GM12878 (cell line): ENCODE data around the gene MAP2K7.

Experiments
- BRCA1 ChIP-seq: IDR thresholded peaks from 2 replicates; pipeline ENCODE4 v1.6.1; 2011; ENCODE audit warnings: low read depth, low read length, improper control_type of control experiment
- CEBPB ChIP-seq, 2 experiments: fragments of 150-350 bp in 1 of 2; IDR thresholded peaks; 2 replicates each; pipeline ENCODE4 v1.6.1; 2012 to 2014; ENCODE audit warnings: low read depth in 2 of 2, low read length in 2 of 2, borderline replicate concordance in 1 of 2, inconsistent platforms in 1 of 2
- HDAC2 ChIP-seq: fragments of 200-600 bp; sonication (generic); IDR thresholded peaks from 2 replicates; pipeline ENCODE4 v1.6.1; 2017
- MEF2B ChIP-seq: fragments of 450-650 bp; IDR thresholded peaks from 2 replicates; pipeline ENCODE4 v1.6.1; 2018; ENCODE audit warnings: mild to moderate bottlenecking, moderate library complexity; ENCODE audit not compliant: partially characterized antibody, poor library complexity, severe bottlenecking
- RELA ChIP-seq: fragments of 450-650 bp; IDR thresholded peaks from 2 replicates; pipeline ENCODE4 v1.8.0; 2014; ENCODE audit warnings: borderline replicate concordance; ENCODE audit not compliant: partially characterized antibody
- SIN3A ChIP-seq: IDR thresholded peaks from 2 replicates; pipeline ENCODE4 v1.6.1; 2012; ENCODE audit warnings: low read depth, low read length, improper control_type of control experiment
- TBL1XR1 ChIP-seq: IDR thresholded peaks from 2 replicates; pipeline ENCODE4 v1.6.1; 2012; ENCODE audit warnings: low read depth, low read length, improper control_type of control experiment
- TF ChIP-seq, protein P1 (sequence below): fragments of 450-650 bp; IDR thresholded peaks from 2 replicates; pipeline ENCODE4 v1.6.1; 2016; ENCODE audit warnings: mild to moderate bottlenecking
- TF ChIP-seq, protein P2 (sequence below): IDR thresholded peaks from 2 replicates; pipeline ENCODE4 v1.6.1; 2011; ENCODE audit warnings: low read depth, low read length, improper control_type of control experiment, borderline replicate concordance

DNA sequence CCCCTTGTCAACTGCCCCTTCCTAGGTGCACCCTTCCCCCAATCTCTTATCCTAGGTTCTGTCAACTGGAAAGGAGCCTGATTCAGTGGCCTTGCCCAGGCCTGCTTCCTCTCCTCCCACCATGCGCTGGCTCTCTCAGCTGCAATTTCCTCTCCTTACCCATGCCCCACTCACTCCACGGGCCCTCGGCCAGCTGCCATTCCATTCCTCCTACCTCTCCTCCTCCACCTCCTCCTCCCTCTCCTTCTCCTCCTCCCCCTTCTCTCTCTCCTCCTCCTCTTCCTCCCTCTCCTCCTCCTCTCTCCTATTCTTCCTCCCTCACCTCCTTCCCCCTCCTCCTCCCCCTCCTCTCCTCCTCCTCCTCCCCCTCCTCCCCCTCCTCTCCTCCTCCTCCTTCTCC, 49.4 kb downstream of the MAP2K7 start:
- TF ChIP-seq SIN3A, result no peak
- TF ChIP-seq RELA, result no peak
- TF ChIP-seq, protein P1, sequence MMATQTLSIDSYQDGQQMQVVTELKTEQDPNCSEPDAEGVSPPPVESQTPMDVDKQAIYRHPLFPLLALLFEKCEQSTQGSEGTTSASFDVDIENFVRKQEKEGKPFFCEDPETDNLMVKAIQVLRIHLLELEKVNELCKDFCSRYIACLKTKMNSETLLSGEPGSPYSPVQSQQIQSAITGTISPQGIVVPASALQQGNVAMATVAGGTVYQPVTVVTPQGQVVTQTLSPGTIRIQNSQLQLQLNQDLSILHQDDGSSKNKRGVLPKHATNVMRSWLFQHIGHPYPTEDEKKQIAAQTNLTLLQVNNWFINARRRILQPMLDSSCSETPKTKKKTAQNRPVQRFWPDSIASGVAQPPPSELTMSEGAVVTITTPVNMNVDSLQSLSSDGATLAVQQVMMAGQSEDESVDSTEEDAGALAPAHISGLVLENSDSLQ, result no peak
- no peak for TF ChIP-seq BRCA1
- TF ChIP-seq MEF2B, result no peak
- TF ChIP-seq CEBPB (IDR thresholded peaks at IDR 0.05; ENCODE audit: borderline replicate concordance in 1 of 2, low read depth in 2 of 2, low read length in 2 of 2), result no peak
- TF ChIP-seq HDAC2, result no peak
- no peak for TF ChIP-seq TBL1XR1
- TF ChIP-seq, protein P2, sequence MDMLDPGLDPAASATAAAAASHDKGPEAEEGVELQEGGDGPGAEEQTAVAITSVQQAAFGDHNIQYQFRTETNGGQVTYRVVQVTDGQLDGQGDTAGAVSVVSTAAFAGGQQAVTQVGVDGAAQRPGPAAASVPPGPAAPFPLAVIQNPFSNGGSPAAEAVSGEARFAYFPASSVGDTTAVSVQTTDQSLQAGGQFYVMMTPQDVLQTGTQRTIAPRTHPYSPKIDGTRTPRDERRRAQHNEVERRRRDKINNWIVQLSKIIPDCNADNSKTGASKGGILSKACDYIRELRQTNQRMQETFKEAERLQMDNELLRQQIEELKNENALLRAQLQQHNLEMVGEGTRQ, result no peak
